PC-9 (cell line): ENCODE measurements around the gene CHP2. TPM values are rescaled to one million over a fixed set of nuclear protein-coding genes. Genes with fewer than 3 reads are reported as not detected.
"Not testable (repeated sequence)": the region's sequence is repeated elsewhere in the genome, so short reads cannot be mapped to it uniquely, and the experiment has no call there.

Experiments
- BruUV-seq: library from RNA; stranded (reverse); fragments of 400-500 nt; replicated peaks from 2 replicates; lab custom pipeline; 2021; lab: Mats Ljungman, UMichigan
- CTCF ChIA-PET: fragments of 300-600 bp; sonication (Branson Sonifier 250); formaldehyde crosslinking; loops from one replicate; lab custom pipeline; 2022; ENCODE audit warnings: antibody characterized with exemption; lab: Charles Lee
- POLR2A ChIA-PET: fragments of 300-600 bp; sonication (Branson Sonifier 250); formaldehyde crosslinking; loops from one replicate; lab custom pipeline; 2022; ENCODE audit warnings: antibody characterized with exemption; ENCODE audit not compliant: unreplicated experiment; lab: Charles Lee
- DNase-seq, 2 experiments: peaks; one replicate each; pipeline versions ENCODE4 v3.0.0 to v3.0.0-alpha.2; 2015 to 2022; ENCODE audit warnings: mixed read lengths in 1 of 2
- H2AFZ ChIP-seq: fragments of 200-600 bp; sonication (generic); 2 replicates; pipeline ENCODE4 v1.8.1; 2017; ENCODE audit warnings: antibody characterized with exemption
- H3F3A ChIP-seq: fragments of 200-600 bp; sonication (generic); 2 replicates; pipeline ENCODE4 v1.8.1; 2017; ENCODE audit warnings: antibody characterized with exemption, mild to moderate bottlenecking, low read depth; ENCODE audit not compliant: insufficient read depth
- H3K27ac ChIP-seq: fragments of 200-600 bp; sonication (generic); 2 replicates; pipeline ENCODE4 v1.6.1; 2016; ENCODE audit warnings: mixed run types
- H3K27me3 ChIP-seq: fragments of 200-600 bp; sonication (generic); 2 replicates; pipeline ENCODE4 v1.6.1; 2016; ENCODE audit warnings: low read depth, mixed run types; ENCODE audit not compliant: insufficient read depth
- H3K36me3 ChIP-seq: fragments of 200-600 bp; sonication (generic); 2 replicates; pipeline ENCODE4 v1.6.1; 2016; ENCODE audit warnings: low read depth, mixed run types
- H3K4me1 ChIP-seq: fragments of 200-600 bp; sonication (generic); replicated peaks from 2 replicates; pipeline ENCODE4 v1.6.1; 2016; ENCODE audit warnings: mixed run types; ENCODE audit not compliant: insufficient read depth
- H3K4me2 ChIP-seq: fragments of 200-600 bp; sonication (generic); 2 replicates; pipeline ENCODE4 v1.6.1; 2017; ENCODE audit warnings: mixed run types
- H3K4me3 ChIP-seq: fragments of 200-600 bp; sonication (generic); 2 replicates; pipeline ENCODE4 v1.6.1; 2016; ENCODE audit warnings: mixed run types
- H3K79me2 ChIP-seq: fragments of 200-600 bp; sonication (generic); 2 replicates; pipeline ENCODE4 v1.6.1; 2017; ENCODE audit warnings: low read depth, mixed run types
- H3K9me2 ChIP-seq: fragments of 200-600 bp; sonication (generic); 2 replicates; pipeline ENCODE4 v1.8.1; 2017; ENCODE audit warnings: mild to moderate bottlenecking; ENCODE audit not compliant: insufficient read depth
- H3K9me3 ChIP-seq: fragments of 200-600 bp; sonication (generic); 2 replicates; pipeline ENCODE4 v1.8.1; 2016; ENCODE audit warnings: low read depth; ENCODE audit not compliant: insufficient read depth
- H4K20me1 ChIP-seq: fragments of 200-600 bp; sonication (generic); 2 replicates; pipeline ENCODE4 v1.8.1; 2017; ENCODE audit not compliant: insufficient read depth
- EZH2 ChIP-seq: fragments of 200-600 bp; sonication (generic); IDR thresholded peaks from 2 replicates; pipeline ENCODE4 v1.8.0; 2017; ENCODE audit warnings: antibody characterized with exemption, low read depth
- intact Hi-C: fragments of 100-400 bp; cut with micrococcal nuclease; formaldehyde crosslinking; loops from one replicate; pipeline ENCODE4 v1.10.0; 2022; ENCODE audit not compliant: unreplicated experiment
- total RNA-seq: library from RNA; stranded (reverse); gene quantifications from 2 replicates; pipeline ENCODE4 v1.2.3, GENCODE V29; 2021
- TF ChIP-seq, protein P1 (sequence below): fragments of 200-600 bp; sonication (generic); conservative IDR thresholded peaks from 2 replicates; pipeline ENCODE4 v1.6.1; 2017; ENCODE audit warnings: mixed run types, antibody characterized with exemption, mild to moderate bottlenecking, moderate library complexity

CHP2 gene
- total RNA-seq, 1 experiment from 2014 or later = not detected

DNA sequence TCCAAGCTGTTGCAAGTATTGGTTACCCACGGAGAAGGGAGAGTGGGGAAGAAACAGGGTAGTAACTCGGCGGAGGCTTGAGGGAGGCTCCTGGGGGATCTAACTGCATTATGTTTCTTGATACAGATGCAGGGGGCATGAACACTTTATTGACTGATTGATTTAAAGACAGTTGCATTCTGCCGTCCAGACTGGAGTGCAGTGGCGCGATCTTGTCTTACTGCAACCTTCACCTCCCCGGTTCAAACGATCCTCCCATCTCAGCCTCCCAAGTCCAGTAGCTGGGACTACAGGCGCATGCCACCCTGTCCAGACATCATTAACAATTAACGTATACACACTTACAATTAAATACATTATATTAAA lies 26.7 kb upstream of the CHP2 start:
- Histone ChIP-seq H3K27me3 (no peaks in the 10 kb centered on the region), H4K20me1 (no peaks in the 10 kb centered on the region), H3K9me2 (no peaks in the 10 kb centered on the region), H3F3A (no peaks in the 10 kb centered on the region), H3K9me3 (no peaks in the 10 kb centered on the region), H3K79me2 (no peaks in the 10 kb centered on the region), H3K36me3 (no peaks in the 10 kb centered on the region), H2AFZ (no peak overlapping the region), H3K4me2 (peak overlapping the region; percentile 53; the same call in 1 of the 2 replicates), H3K27ac (no peak overlapping the region), H3K4me1 (peaks cover 8% of the 10 kb centered on the region; the same call in 1 of the 2 replicates), H3K4me3 (no peak overlapping the region)
- POLR2A ChIA-PET = no interaction called here
- BruUV-seq = no TSS peak
- intact Hi-C loops = loop anchor here (2.0 kb wide), 1 partner anchor 49 kb away; the partner anchor contains the start of gene PLK1
- CTCF ChIA-PET = interaction anchor here (1.2 kb wide), 1 partner anchor 50 kb away, joined by 5 read pairs; the partner anchor contains the start of gene PLK1
- TF ChIP-seq, protein P1, sequence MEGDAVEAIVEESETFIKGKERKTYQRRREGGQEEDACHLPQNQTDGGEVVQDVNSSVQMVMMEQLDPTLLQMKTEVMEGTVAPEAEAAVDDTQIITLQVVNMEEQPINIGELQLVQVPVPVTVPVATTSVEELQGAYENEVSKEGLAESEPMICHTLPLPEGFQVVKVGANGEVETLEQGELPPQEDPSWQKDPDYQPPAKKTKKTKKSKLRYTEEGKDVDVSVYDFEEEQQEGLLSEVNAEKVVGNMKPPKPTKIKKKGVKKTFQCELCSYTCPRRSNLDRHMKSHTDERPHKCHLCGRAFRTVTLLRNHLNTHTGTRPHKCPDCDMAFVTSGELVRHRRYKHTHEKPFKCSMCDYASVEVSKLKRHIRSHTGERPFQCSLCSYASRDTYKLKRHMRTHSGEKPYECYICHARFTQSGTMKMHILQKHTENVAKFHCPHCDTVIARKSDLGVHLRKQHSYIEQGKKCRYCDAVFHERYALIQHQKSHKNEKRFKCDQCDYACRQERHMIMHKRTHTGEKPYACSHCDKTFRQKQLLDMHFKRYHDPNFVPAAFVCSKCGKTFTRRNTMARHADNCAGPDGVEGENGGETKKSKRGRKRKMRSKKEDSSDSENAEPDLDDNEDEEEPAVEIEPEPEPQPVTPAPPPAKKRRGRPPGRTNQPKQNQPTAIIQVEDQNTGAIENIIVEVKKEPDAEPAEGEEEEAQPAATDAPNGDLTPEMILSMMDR = peak; percentile 44; the same call in 1 of the 2 replicates
- no peak for TF ChIP-seq EZH2
- DNase-seq = no peak

DNA sequence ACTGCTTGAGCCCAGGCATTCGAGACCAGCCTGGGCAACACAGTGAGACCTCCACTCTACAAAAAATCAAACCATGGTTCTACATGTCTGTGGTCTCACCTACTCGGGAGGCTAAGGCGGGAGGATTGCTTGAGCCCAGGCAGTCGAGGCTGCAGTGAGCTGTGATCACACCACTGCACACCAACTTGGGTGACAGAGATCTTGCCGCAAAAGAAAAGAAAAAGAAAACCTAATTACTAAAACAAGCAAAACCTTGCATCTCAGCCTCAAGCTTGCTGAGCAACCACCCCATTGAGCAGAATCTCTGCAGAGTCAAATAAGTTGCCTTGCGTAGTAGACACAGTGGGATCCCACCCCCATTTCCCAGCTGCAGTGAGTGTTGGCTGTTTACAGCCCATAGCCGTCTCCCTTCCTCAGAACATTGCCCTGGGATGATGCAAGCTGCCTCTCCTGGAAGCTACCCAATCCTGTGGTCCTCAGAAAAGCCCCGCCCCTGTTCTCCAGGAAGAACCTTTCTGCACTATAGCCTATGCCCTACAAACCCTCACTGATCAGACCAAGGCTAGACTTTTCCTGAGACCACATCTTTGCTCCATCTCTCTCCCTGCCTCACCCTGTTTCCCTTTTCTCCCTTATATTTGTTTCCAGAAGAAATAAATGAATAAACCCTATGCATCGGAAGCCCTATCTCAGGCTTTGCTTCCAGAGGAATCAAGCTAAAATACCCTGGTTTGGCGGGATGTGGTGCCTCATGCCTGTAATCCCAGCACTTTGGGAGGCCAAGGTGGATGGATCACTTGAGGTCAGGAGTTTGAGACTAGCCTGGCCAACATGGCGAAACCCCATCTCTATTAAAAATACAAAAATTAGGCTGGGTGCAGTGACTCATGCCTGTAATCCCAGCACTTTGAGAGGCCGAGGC lies 25.1 kb upstream of the CHP2 start:
- Histone ChIP-seq H3K4me3 (no peak overlapping the region), H4K20me1 (no peaks in the 10 kb centered on the region), H3K79me2 (no peaks in the 10 kb centered on the region), H3F3A (no peaks in the 10 kb centered on the region), H3K9me3 (no peaks in the 10 kb centered on the region), H3K4me2 (peak overlapping the region; percentile 55), H2AFZ (peak overlapping the region; percentile 64; the same call in 1 of the 2 replicates), H3K36me3 (no peaks in the 10 kb centered on the region), H3K9me2 (no peaks in the 10 kb centered on the region), H3K27ac (no peak overlapping the region), H3K4me1 (peaks cover 8% of the 10 kb centered on the region; the same call in 1 of the 2 replicates), H3K27me3 (no peaks in the 10 kb centered on the region)
- intact Hi-C loops = loop anchor here (2.0 kb wide), 1 partner anchor 51 kb away; the partner anchor contains the start of gene PLK1
- POLR2A ChIA-PET = no interaction called here
- CTCF ChIA-PET = interaction anchor here (0.5 to 0.7 kb wide), 3 partner anchors 44 to 75 kb away, joined by 4 to 8 read pairs (median 8); no protein-coding TSS in a partner anchor
- BruUV-seq = no TSS peak
- TF ChIP-seq EZH2 = no peak
- peak; percentile 37 to 55 for DNase-seq

DNA sequence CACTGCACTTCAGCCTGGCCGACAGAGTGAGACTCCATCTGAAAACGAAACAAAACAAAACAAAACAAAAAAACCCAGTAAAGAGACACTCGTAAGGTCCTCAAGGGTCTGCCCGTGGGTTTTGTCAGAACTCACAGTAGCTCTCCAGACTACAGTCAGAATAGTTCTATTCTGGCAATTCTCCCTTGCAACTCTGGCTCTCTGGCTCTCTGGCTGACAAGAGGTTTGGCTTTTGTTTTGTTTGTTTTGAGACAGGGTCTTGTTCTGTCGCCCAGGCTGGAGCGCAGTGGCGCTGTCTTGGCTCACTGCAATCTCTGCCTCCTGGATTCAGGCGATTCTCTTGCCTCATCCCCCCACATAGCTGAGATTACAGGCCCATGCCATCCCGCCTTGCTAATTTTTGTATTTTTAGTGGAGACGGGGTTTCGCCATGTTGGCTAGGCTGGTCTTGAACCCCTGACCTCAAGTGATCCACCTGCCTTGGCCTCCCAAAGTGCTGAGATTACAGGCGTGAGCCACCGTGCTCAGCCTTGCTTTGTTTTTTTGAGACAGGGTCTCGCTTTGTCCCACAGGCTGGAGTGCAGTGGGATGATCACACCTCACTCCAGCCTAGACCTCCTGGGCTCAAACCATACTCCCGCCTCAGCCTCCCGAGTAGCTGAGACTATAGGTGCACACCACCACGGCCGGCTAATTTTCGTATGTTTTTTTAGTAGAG lies 20.5 kb upstream of the CHP2 start:
- CTCF ChIA-PET = interaction anchor here (0.6 kb wide), 1 partner anchor 1007 kb away, joined by 3 read pairs; no protein-coding TSS in a partner anchor
- Histone ChIP-seq H3K4me1 (peaks cover 8% of the 10 kb centered on the region; the same call in 1 of the 2 replicates), H3K4me3 (no peak overlapping the region), H2AFZ (no peak overlapping the region), H3K79me2 (no peaks in the 10 kb centered on the region), H3F3A (no peaks in the 10 kb centered on the region), H3K27ac (no peak overlapping the region), H4K20me1 (no peaks in the 10 kb centered on the region), H3K36me3 (no peaks in the 10 kb centered on the region), H3K4me2 (no peak overlapping the region), H3K9me3 (no peaks in the 10 kb centered on the region), H3K27me3 (peaks cover 23% of the 10 kb centered on the region), H3K9me2 (no peaks in the 10 kb centered on the region)
- no peak for DNase-seq
- no TSS peak for BruUV-seq
- intact Hi-C loops = no loop called here
- POLR2A ChIA-PET = no interaction called here
- TF ChIP-seq, protein P1 = no peak

DNA sequence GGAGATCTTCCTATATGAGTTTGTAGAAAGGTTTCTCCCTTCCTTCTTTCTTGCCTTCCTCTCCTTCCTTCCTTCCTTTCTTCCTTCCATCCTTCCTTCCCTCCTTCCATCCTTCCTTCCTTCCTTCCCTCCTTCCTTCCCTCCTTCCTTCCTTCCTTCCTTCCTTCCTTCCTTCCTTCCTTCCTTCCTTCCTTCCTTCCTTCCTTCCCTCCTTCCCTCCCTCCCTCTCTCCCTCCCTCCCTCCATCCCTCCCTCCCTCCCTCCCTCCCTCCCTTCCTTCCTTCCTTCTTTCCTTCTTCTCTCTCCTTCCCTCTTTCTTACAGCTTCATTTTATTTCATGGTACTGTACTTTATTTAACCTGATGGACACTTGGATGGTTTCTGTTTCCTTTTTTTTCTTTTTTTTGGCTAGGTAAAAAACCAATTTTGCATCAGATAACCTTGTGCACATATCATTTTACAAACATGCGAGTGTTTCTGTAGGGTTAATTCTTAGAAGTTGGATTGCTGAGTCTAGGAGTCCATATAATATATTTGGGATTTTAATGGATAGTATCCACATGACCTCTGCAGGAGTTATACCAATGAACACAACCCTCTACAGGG lies 17.3 kb upstream of the CHP2 start:
- intact Hi-C loops = loop anchor here (5.0 kb wide), 1 partner anchor 765 kb away; no protein-coding TSS in a partner anchor
- CTCF ChIA-PET, H3K4me2 ChIP-seq: not testable (repeated sequence)

More for the DNA sequence above, 17.3 kb upstream of the CHP2 start:
- H3K36me3 ChIP-seq, POLR2A ChIA-PET, H2AFZ ChIP-seq, BruUV-seq, H3F3A ChIP-seq, H3K79me2 ChIP-seq, H3K9me2 ChIP-seq, H3K9me3 ChIP-seq, H3K4me1 ChIP-seq, H4K20me1 ChIP-seq, H3K4me3 ChIP-seq, DNase-seq, H3K27ac ChIP-seq: not testable (repeated sequence)
- H3K27me3 ChIP-seq = peaks cover 50% of the 10 kb centered on the region
